Measurements from ENCODE around the gene ARPIN.
"Not testable (repeated sequence)": the region's sequence is repeated elsewhere in the genome, so short reads cannot be mapped to it uniquely, and the experiment has no call there.

DNA sequence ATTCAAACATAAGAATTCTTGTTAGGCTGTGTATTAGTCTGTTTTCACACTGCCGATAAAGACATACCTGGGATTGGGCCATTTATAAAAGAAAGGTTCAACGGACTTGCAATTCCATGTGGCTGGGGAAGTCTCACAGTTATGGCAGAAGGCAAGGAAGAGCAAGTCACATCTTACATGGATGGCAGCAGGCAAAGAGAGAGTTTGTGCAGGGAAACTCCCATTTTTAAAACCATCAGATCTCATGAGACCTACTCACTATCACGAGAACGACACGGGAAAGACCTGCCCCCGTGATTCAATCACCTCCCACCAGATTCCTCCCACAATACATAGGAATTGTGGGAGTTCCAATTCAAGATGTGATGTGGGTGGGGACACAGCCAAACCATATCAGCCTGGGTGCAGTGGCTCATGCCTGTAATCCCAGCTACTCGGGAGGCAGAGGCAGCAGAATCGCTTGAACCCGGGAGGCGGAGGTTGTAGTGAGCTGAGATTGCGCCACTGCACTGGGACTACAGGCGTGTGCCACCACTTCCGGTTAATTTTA lies 42.8 kb upstream of the ARPIN start:
- not testable (repeated sequence) for TF ChIP-seq CTCF (IDR thresholded peaks at IDR 0.05; ENCODE audit: insufficient read depth, low read length, poor library complexity, severe bottlenecking); EZH2phosphoT487 (conservative IDR thresholded peaks at IDR 0.05; ENCODE audit: low read length)

Measured in SU-DHL-6 (cell line).